Keratinocyte (primary cell): ENCODE data around the gene SYNJ2. TPM values are rescaled to one million over a fixed set of nuclear protein-coding genes. Genes with fewer than 3 reads are reported as not detected.

ENCODE experiments used
- DNase-seq: peaks from one replicate; pipeline ENCODE4 v3.0.0-alpha.2; 2011; ENCODE audit warnings: low read depth, missing footprints, low spot score
- FAIRE-seq: peaks from 2 replicates; lab custom pipeline; 2011; peaks lifted over from hg19 to GRCh38; lab: Jason Lieb, UNC
- H2AFZ ChIP-seq: 2 replicates; pipeline ENCODE4 v1.6.0; 2012; ENCODE audit warnings: low read length, control low read depth, inconsistent platforms; ENCODE audit not compliant: control insufficient read depth
- H3K27ac ChIP-seq: 2 replicates; pipeline ENCODE4 v1.5.1; 2011; ENCODE audit warnings: low read length; ENCODE audit not compliant: control insufficient read depth, insufficient read depth
- H3K27me3 ChIP-seq: 3 replicates; pipeline ENCODE4 v1.6.0; 2011; ENCODE audit warnings: low read length; ENCODE audit not compliant: control insufficient read depth, insufficient read depth; ENCODE audit errors: extremely low read depth
- H3K36me3 ChIP-seq, 2 experiments: 2 replicates in 1 of 2; 3 replicates in 1 of 2; pipeline ENCODE4 v1.5.1; 2011; ENCODE audit warnings: low read length in 2 of 2, mild to moderate bottlenecking in 1 of 2; ENCODE audit not compliant: control insufficient read depth in 2 of 2, insufficient read depth in 2 of 2; ENCODE audit errors: extremely low read depth in 1 of 2
- H3K4me1 ChIP-seq: 3 replicates; pipeline ENCODE4 v1.5.1; 2011; ENCODE audit warnings: low read length; ENCODE audit not compliant: control insufficient read depth, insufficient read depth; ENCODE audit errors: extremely low read depth
- H3K4me2 ChIP-seq: 3 replicates; pipeline ENCODE4 v1.6.0; 2011; ENCODE audit warnings: low read depth, low read length; ENCODE audit not compliant: control insufficient read depth, insufficient read depth; ENCODE audit errors: extremely low read depth
- H3K4me3 ChIP-seq, 3 experiments: fragments of 200-600 bp in 1 of 3; sonication (generic) in 1 of 3; 2 replicates in 2 of 3; 3 replicates in 1 of 3; pipeline ENCODE4 v1.5.1; 2011 to 2016; ENCODE audit warnings: low read length in 3 of 3, mild to moderate bottlenecking in 3 of 3, control low read depth in 2 of 3, inconsistent platforms in 1 of 3, low read depth in 1 of 3, mixed read lengths in 1 of 3, mixed run types in 1 of 3, moderate library complexity in 1 of 3; ENCODE audit not compliant: control insufficient read depth in 2 of 3, insufficient read depth in 2 of 3; ENCODE audit errors: extremely low read depth in 1 of 3
- H3K79me2 ChIP-seq: 2 replicates; pipeline ENCODE4 v1.6.0; 2012; ENCODE audit warnings: low read length; ENCODE audit not compliant: control insufficient read depth, insufficient read depth
- H3K9ac ChIP-seq: 3 replicates; pipeline ENCODE4 v1.6.0; 2011; ENCODE audit warnings: low read length; ENCODE audit not compliant: control insufficient read depth, insufficient read depth; ENCODE audit errors: extremely low read depth
- H3K9me1 ChIP-seq: 3 replicates; pipeline ENCODE4 v1.6.0; 2011; ENCODE audit warnings: low read length; ENCODE audit not compliant: control insufficient read depth, insufficient read depth; ENCODE audit errors: extremely low read depth
- H3K9me3 ChIP-seq: 2 replicates; pipeline ENCODE4 v1.5.1; 2012; ENCODE audit warnings: low read depth, low read length; ENCODE audit not compliant: control insufficient read depth
- H4K20me1 ChIP-seq: 3 replicates; pipeline ENCODE4 v1.6.0; 2011; ENCODE audit warnings: low read length; ENCODE audit not compliant: control insufficient read depth, insufficient read depth; ENCODE audit errors: extremely low read depth
- EZH2 ChIP-seq: IDR thresholded peaks from one replicate; pipeline ENCODE4 v1.6.1; 2012; ENCODE audit warnings: inconsistent platforms, mild to moderate bottlenecking, low read length, moderate library complexity
- dilution Hi-C: fragments of 300-500 bp; cut with MboI; formaldehyde crosslinking; loops from one replicate; pipeline ENCODE4 v1.7.0; 2020; ENCODE audit warnings: low sequenced_read_pairs; ENCODE audit not compliant: extremely low pct_ligation_motif_present
- polyA plus RNA-seq, 5 experiments: library from polyadenylated mRNA; depleted of rRNA in 3 of 5; stranded (reverse) in 3 of 5; stranded (forward) in 1 of 5; unstranded in 1 of 5; fragments of >200 nt; gene quantifications; 1 replicate in 1 of 5; 2 replicates in 3 of 5; 3 replicates in 1 of 5; pipeline versions ENCODE4 v1.2.1 to v1.2.3, GENCODE V29; 2011 to 2012; ENCODE audit warnings: missing spikeins in 2 of 5, low read depth in 1 of 5, low replicate concordance in 1 of 5
- TF ChIP-seq, protein P1 (sequence below), 3 experiments: IDR thresholded peaks in 1 of 3; conservative IDR thresholded peaks in 1 of 3; optimal IDR thresholded peaks in 1 of 3; 2 replicates in 2 of 3; 3 replicates in 1 of 3; pipeline versions ENCODE3 to v1.5.1; 2011; ENCODE audit warnings: low read length in 3 of 3, mild to moderate bottlenecking in 3 of 3, moderate library complexity in 2 of 3, control low read depth in 1 of 3, inconsistent platforms in 1 of 3; ENCODE audit not compliant: insufficient read depth in 2 of 3; ENCODE audit errors: extremely low read depth in 1 of 3

SYNJ2 gene
- polyA plus RNA-seq, 1 donor (not counting 4 experiments of a cell fraction or from before 2014, with no cell fraction given), result 8.6 TPM

DNA sequence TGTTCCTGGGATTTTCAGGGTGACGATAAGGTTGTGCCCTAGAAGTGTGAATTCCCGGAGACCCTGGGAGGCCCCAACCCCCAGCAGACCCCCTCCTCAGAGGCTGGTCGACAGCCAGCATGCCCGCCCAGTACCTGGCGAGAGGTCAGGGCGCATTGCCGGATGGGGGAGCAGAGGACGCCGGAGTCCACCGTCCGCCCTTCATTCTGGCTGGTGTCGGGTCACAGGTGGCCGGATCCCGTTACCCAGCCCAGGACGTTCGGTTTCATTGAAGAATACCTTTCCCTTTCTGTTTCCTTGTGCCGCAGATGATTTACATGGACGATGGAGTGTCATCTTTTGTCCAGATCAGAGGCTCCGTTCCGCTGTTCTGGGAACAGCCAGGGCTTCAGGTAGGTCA, 61.3 kb downstream of the SYNJ2 start:
- peak; percentile 20 for FAIRE-seq
- Histone ChIP-seq H4K20me1 (no peaks in the 10 kb centered on the region), H3K36me3 (peaks cover 0 to 10% of the 10 kb centered on the region in 2 experiments), H3K9me3 (no peaks in the 10 kb centered on the region), H3K27ac (peak overlapping the region; percentile 73), H3K27me3 (no peaks in the 10 kb centered on the region), H3K9ac (no peak overlapping the region), H3K4me2 (no peak overlapping the region), H3K9me1 (no peaks in the 10 kb centered on the region), H3K4me1 (peaks cover 40% of the 10 kb centered on the region), H3K4me3 (no peak overlapping the region), H3K79me2 (no peaks in the 10 kb centered on the region), H2AFZ (no peak overlapping the region)
- dilution Hi-C loops, result no loop called here
- TF ChIP-seq EZH2, result no peak
- TF ChIP-seq, protein P1, sequence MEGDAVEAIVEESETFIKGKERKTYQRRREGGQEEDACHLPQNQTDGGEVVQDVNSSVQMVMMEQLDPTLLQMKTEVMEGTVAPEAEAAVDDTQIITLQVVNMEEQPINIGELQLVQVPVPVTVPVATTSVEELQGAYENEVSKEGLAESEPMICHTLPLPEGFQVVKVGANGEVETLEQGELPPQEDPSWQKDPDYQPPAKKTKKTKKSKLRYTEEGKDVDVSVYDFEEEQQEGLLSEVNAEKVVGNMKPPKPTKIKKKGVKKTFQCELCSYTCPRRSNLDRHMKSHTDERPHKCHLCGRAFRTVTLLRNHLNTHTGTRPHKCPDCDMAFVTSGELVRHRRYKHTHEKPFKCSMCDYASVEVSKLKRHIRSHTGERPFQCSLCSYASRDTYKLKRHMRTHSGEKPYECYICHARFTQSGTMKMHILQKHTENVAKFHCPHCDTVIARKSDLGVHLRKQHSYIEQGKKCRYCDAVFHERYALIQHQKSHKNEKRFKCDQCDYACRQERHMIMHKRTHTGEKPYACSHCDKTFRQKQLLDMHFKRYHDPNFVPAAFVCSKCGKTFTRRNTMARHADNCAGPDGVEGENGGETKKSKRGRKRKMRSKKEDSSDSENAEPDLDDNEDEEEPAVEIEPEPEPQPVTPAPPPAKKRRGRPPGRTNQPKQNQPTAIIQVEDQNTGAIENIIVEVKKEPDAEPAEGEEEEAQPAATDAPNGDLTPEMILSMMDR (optimal IDR thresholded peaks at IDR 0.05 in 1 of 3, IDR thresholded peaks at IDR 0.05 in 1 of 3, conservative IDR thresholded peaks at IDR 0.05 in 1 of 3; ENCODE audit: extremely low read depth in 1 of 3, insufficient read depth in 2 of 3, low read length in 3 of 3), result no peak
- DNase-seq, result no peak

DNA sequence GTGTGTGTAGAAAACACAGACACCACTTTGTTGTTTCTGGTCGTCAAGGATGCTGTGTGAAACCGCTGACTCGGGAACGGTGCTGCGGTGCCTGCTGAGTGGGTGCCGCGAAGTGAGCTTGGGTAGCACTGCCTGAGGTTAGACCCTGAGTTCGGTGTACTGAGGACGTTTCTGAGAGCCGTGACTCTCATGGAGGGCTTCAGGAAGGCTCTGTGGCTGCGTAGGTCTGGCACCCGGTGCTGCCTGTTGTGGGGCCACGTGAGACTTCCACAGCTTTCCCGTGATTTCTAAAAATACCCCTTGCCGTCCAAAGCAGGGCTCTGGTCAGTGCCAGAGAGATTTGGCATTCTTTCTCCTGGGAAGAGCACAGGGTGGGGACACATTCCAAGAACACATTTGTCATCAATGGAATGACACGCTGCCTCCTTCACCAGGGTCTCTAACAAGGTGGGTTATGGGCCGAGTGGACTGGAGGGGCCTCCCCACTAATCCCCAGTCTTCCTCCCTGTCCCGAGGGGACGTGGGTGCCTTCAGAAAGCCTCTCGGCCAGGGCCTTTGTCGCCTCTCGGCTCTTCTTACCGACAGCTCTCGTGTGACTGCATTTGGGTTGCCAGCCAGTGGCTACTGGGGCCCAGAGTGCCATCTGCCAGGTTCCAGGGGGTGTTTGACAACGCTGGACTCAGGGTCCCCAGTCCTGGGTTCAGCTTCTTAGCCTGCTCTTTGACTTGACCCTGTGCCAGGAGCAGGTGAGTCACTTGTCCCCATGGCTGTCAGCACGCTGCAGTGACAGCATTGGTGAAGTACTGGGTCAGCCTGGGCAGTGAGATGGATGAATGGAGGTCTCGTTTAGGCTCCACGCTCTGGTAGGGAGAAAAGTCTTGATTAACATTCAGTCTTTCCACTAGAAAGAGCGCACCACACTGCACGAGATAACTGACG, 62.2 kb downstream of the SYNJ2 start:
- Histone ChIP-seq H3K27ac (no peak overlapping the region), H3K27me3 (no peaks in the 10 kb centered on the region), H3K36me3 (peaks cover 0 to 10% of the 10 kb centered on the region in 2 experiments), H3K4me1 (peaks cover 40% of the 10 kb centered on the region), H3K4me3 (no peak overlapping the region), H3K9me3 (no peaks in the 10 kb centered on the region), H3K9ac (no peak overlapping the region), H3K4me2 (no peak overlapping the region), H3K9me1 (no peaks in the 10 kb centered on the region), H2AFZ (no peak overlapping the region), H3K79me2 (no peaks in the 10 kb centered on the region), H4K20me1 (no peaks in the 10 kb centered on the region)
- DNase-seq (no peak), FAIRE-seq (no peak)
- no peak for TF ChIP-seq EZH2
- TF ChIP-seq, protein P1 (optimal IDR thresholded peaks at IDR 0.05 in 1 of 3, IDR thresholded peaks at IDR 0.05 in 1 of 3, conservative IDR thresholded peaks at IDR 0.05 in 1 of 3; ENCODE audit: extremely low read depth in 1 of 3, insufficient read depth in 2 of 3, low read length in 3 of 3), result no peak
- dilution Hi-C loops, result no loop called here
